DOHH2 (cell line): ENCODE results near the gene PVALEF.

ENCODE experiments used
- EZH2phosphoT487 ChIP-seq: fragments of 200-600 bp; sonication (generic); IDR thresholded peaks from 2 replicates; pipeline ENCODE4 v1.6.1; 2017; ENCODE audit warnings: borderline replicate concordance, mild to moderate bottlenecking, antibody characterized with exemption, low read length, moderate library complexity, mixed read lengths
- TF ChIP-seq, protein P1 (sequence below): fragments of 200-600 bp; sonication (generic); IDR thresholded peaks from one replicate; pipeline ENCODE4 v1.5.1; 2014; ENCODE audit warnings: antibody characterized with exemption, mild to moderate bottlenecking, low read depth, low read length; ENCODE audit not compliant: poor library complexity, severe bottlenecking

DNA sequence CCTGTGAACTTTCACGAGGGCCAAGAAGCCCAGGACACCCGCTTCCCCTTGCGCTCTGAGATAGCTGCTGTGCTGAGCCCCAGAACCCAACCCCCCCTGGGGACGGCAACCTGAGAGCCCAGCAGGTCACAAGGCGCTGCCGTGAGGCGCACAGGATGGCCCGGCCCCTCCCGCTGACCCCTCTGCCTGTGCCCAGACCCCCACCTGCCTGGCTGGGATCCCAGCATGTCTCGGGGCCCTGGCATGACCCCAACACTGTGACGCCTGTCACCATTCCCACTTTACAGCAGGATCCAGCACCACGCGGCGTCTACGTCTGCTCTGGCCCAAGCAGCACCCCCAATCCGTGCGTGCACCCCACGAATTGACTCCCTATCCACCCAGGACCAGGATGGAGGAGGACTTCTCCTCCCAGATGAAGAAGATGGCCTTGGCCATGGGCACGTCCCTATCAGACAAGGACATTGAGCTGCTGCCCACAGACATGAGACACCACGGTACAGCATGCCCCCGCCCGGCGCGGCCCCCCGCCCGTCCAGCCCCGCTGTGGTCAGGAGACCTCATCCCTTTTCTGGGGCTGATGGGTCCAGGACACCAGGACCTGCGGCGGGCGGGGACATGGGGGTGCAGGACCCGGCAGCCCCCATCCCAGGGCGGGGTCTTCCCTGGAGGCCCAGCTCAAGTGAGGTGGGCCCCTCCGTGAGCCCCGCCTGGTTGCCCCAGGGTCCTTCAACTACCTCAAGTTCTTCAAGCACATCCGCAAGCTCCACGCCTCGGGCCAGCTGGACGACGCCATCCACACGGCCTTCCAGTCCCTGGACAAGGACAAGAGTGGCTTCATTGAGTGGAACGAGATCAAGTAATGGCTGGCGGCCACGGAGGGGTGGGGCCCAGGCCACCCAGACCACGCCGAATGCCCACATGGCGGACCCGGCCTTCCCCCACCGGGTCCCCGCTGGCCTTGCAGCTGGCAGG is 15.8 kb downstream of the PVALEF start:
- TF ChIP-seq, protein P1, sequence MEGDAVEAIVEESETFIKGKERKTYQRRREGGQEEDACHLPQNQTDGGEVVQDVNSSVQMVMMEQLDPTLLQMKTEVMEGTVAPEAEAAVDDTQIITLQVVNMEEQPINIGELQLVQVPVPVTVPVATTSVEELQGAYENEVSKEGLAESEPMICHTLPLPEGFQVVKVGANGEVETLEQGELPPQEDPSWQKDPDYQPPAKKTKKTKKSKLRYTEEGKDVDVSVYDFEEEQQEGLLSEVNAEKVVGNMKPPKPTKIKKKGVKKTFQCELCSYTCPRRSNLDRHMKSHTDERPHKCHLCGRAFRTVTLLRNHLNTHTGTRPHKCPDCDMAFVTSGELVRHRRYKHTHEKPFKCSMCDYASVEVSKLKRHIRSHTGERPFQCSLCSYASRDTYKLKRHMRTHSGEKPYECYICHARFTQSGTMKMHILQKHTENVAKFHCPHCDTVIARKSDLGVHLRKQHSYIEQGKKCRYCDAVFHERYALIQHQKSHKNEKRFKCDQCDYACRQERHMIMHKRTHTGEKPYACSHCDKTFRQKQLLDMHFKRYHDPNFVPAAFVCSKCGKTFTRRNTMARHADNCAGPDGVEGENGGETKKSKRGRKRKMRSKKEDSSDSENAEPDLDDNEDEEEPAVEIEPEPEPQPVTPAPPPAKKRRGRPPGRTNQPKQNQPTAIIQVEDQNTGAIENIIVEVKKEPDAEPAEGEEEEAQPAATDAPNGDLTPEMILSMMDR = no peak
- TF ChIP-seq EZH2phosphoT487 = no peak
